H9 (cell line): ENCODE measurements around the gene KCNN3. TPM values are rescaled to one million over a fixed set of nuclear protein-coding genes. Genes with fewer than 3 reads are reported as not detected.
A peak's percentile ranks its signal among the peaks of the same experiment; 100 is the strongest.

Experiments
- DNase-seq: peaks from one replicate; pipeline ENCODE4 v3.0.0-alpha.2; 2017
- H2AFZ ChIP-seq: one replicate; pipeline ENCODE4 v1.6.1; 2013; ENCODE audit warnings: mild to moderate bottlenecking, low read length, control low read depth, moderate library complexity
- H2AK5ac ChIP-seq: 2 replicates; pipeline ENCODE4 v1.6.1; 2013; ENCODE audit warnings: low read length, control low read depth, mixed read lengths; ENCODE audit not compliant: insufficient read length
- H2BK120ac ChIP-seq: one replicate; pipeline ENCODE4 v1.6.1; 2013; ENCODE audit warnings: low read depth, mild to moderate bottlenecking, low read length, control low read depth, inconsistent platforms; ENCODE audit not compliant: poor library complexity, severe bottlenecking
- H2BK12ac ChIP-seq: 2 replicates; pipeline ENCODE4 v1.6.1; 2013; ENCODE audit warnings: low read length, control low read depth, mixed read lengths, low read depth; ENCODE audit not compliant: insufficient read length
- H2BK15ac ChIP-seq: 2 replicates; pipeline ENCODE4 v1.6.1; 2013; ENCODE audit warnings: low read depth, low read length, control low read depth
- H2BK20ac ChIP-seq: one replicate; pipeline ENCODE4 v1.6.1; 2013; ENCODE audit warnings: low read depth, mild to moderate bottlenecking, low read length, control low read depth, inconsistent platforms; ENCODE audit not compliant: poor library complexity, severe bottlenecking
- H2BK5ac ChIP-seq: 2 replicates; pipeline ENCODE4 v1.6.1; 2013; ENCODE audit warnings: low read length, control low read depth, mixed read lengths; ENCODE audit not compliant: insufficient read length
- H3K14ac ChIP-seq: 2 replicates; pipeline ENCODE4 v1.6.1; 2013; ENCODE audit warnings: low read length, control low read depth; ENCODE audit not compliant: insufficient read depth
- H3K18ac ChIP-seq: 2 replicates; pipeline ENCODE4 v1.6.1; 2013; ENCODE audit warnings: low read depth, mild to moderate bottlenecking, mixed read lengths, low read length, control low read depth; ENCODE audit not compliant: insufficient read length
- H3K23ac ChIP-seq: 2 replicates; pipeline ENCODE4 v1.6.1; 2013; ENCODE audit warnings: low read length, control low read depth, mixed read lengths, low read depth; ENCODE audit not compliant: insufficient read length
- H3K23me2 ChIP-seq: 2 replicates; pipeline ENCODE4 v1.6.1; 2013; ENCODE audit warnings: low read depth, mild to moderate bottlenecking, mixed read lengths, low read length, control low read depth; ENCODE audit not compliant: insufficient read length, poor library complexity, severe bottlenecking
- H3K27ac ChIP-seq: 2 replicates; pipeline ENCODE4 v1.5.1; 2013; ENCODE audit warnings: low read length, control low read depth, mixed read lengths, low read depth; ENCODE audit not compliant: insufficient read length
- H3K27me3 ChIP-seq: 2 replicates; pipeline ENCODE4 v1.6.1; 2013; ENCODE audit warnings: low read length, control low read depth, inconsistent platforms; ENCODE audit not compliant: insufficient read depth
- H3K4ac ChIP-seq: 2 replicates; pipeline ENCODE4 v1.6.1; 2013; ENCODE audit warnings: low read depth, mild to moderate bottlenecking, control low read depth, inconsistent platforms, low read length, moderate library complexity
- H3K4me1 ChIP-seq: 2 replicates; pipeline ENCODE4 v1.6.1; 2013; ENCODE audit warnings: low read length, control low read depth, inconsistent platforms; ENCODE audit not compliant: insufficient read depth
- H3K4me2 ChIP-seq: 2 replicates; pipeline ENCODE4 v1.6.1; 2013; ENCODE audit warnings: low read length, control low read depth, mixed read lengths; ENCODE audit not compliant: insufficient read length, insufficient read depth
- H3K56ac ChIP-seq: 2 replicates; pipeline ENCODE4 v1.6.1; 2013; ENCODE audit warnings: low read depth, mild to moderate bottlenecking, mixed read lengths, low read length, control low read depth; ENCODE audit not compliant: insufficient read length
- H3K79me1 ChIP-seq: 2 replicates; pipeline ENCODE4 v1.6.1; 2013; ENCODE audit warnings: low read depth, mild to moderate bottlenecking, moderate library complexity, low read length, control low read depth, inconsistent platforms; ENCODE audit not compliant: insufficient read depth, poor library complexity, severe bottlenecking
- H3K79me2 ChIP-seq: 2 replicates; pipeline ENCODE4 v1.6.1; 2013; ENCODE audit warnings: low read length, control low read depth, inconsistent platforms; ENCODE audit not compliant: insufficient read depth
- H3K9ac ChIP-seq: 2 replicates; pipeline ENCODE4 v1.6.1; 2013; ENCODE audit warnings: low read length, control low read depth, mixed read lengths; ENCODE audit not compliant: insufficient read length; ENCODE audit errors: extremely low read depth
- H3K9me3 ChIP-seq: one replicate; pipeline ENCODE4 v1.6.1; 2013; ENCODE audit warnings: low read depth, low read length, inconsistent platforms; ENCODE audit not compliant: control insufficient read depth
- H3T11ph ChIP-seq: one replicate; pipeline ENCODE4 v1.6.1; 2013; ENCODE audit warnings: mild to moderate bottlenecking, low read length, control low read depth, inconsistent platforms
- H4K20me1 ChIP-seq: one replicate; pipeline ENCODE4 v1.6.1; 2013; ENCODE audit not compliant: control insufficient read depth, insufficient read length, insufficient read depth
- H4K5ac ChIP-seq: 2 replicates; pipeline ENCODE4 v1.6.1; 2013; ENCODE audit warnings: low read depth, mild to moderate bottlenecking, mixed read lengths, low read length, control low read depth; ENCODE audit not compliant: insufficient read length
- H4K8ac ChIP-seq: replicated peaks from 2 replicates; pipeline ENCODE4 v1.6.1; 2013; ENCODE audit warnings: low read length, control low read depth, mixed read lengths, low read depth; ENCODE audit not compliant: insufficient read length
- H4K91ac ChIP-seq: 2 replicates; pipeline ENCODE4 v1.6.1; 2013; ENCODE audit warnings: low read depth, mild to moderate bottlenecking, moderate library complexity, mixed read lengths, low read length, control low read depth; ENCODE audit not compliant: insufficient read length
- H3K27ac Mint-ChIP-seq, 3 experiments: 2 replicates in 2 of 3; 3 replicates in 1 of 3; pipeline ENCODE4 v1.8.0; 2020 to 2021; ENCODE audit warnings: mixed read lengths in 3 of 3, mild to moderate bottlenecking in 1 of 3, moderate library complexity in 1 of 3
- H3K27me3 Mint-ChIP-seq: 2 replicates; pipeline ENCODE4 v1.8.0; 2021; ENCODE audit warnings: low read depth, mild to moderate bottlenecking, moderate library complexity, mixed read lengths
- H3K36me3 Mint-ChIP-seq, 3 experiments: 2 replicates in 2 of 3; 3 replicates in 1 of 3; pipeline ENCODE4 v1.8.0; 2020 to 2021; ENCODE audit warnings: low read depth in 3 of 3, mixed read lengths in 3 of 3; ENCODE audit not compliant: insufficient read depth in 1 of 3
- H3K4me1 Mint-ChIP-seq, 2 experiments: 2 replicates each; pipeline ENCODE4 v1.8.0; 2020; ENCODE audit warnings: mixed read lengths in 2 of 2
- H3K4me3 Mint-ChIP-seq, 2 experiments: 2 replicates in 1 of 2; 3 replicates in 1 of 2; pipeline ENCODE4 v1.8.0; 2020 to 2021; ENCODE audit warnings: mild to moderate bottlenecking in 2 of 2, mixed read lengths in 2 of 2, moderate library complexity in 1 of 2
- H3K9me3 Mint-ChIP-seq, 2 experiments: 2 replicates in 1 of 2; 3 replicates in 1 of 2; pipeline ENCODE4 v1.8.0; 2020; ENCODE audit warnings: mild to moderate bottlenecking in 2 of 2, mixed read lengths in 2 of 2, moderate library complexity in 1 of 2
- WGBS: extraction: QIAGEN DNeasy Blood & Tissue Kit; methylation state at CpG from one replicate; pipeline ENCODE4 v1.1.7; 2013; ENCODE audit warnings: missing lambda C conversion rate, low lambda C conversion rate, mixed read lengths; ENCODE audit not compliant: insufficient read length; ENCODE audit errors: extremely low coverage; 5-methylcytosine and 5-hydroxymethylcytosine counted together
- long read RNA-seq: library from polyadenylated mRNA; unstranded; transcript quantifications from one replicate; pipeline ENCODE4 v2.0.0, GENCODE V29; 2020
- total RNA-seq: library from RNA; stranded (reverse); gene quantifications from 2 replicates; pipeline ENCODE4 v1.2.1, GENCODE V29; 2021
- TF ChIP-seq, protein P1 (sequence below): fragments of 200-600 bp; sonication (generic); conservative IDR thresholded peaks from 3 replicates; pipeline ENCODE4 v1.8.0; 2021; ENCODE audit warnings: antibody characterized with exemption, mild to moderate bottlenecking

Gene KCNN3
- total RNA-seq, result 0.83 TPM in 2 replicates
- long read RNA-seq, full-length matches to known transcripts, result 2 of 4 reads
- long read RNA-seq, partial matches to known transcripts, result 2 of 4 reads
- long read RNA-seq, other reads (novel, unspliced or antisense), result 0 of 4 reads

DNA sequence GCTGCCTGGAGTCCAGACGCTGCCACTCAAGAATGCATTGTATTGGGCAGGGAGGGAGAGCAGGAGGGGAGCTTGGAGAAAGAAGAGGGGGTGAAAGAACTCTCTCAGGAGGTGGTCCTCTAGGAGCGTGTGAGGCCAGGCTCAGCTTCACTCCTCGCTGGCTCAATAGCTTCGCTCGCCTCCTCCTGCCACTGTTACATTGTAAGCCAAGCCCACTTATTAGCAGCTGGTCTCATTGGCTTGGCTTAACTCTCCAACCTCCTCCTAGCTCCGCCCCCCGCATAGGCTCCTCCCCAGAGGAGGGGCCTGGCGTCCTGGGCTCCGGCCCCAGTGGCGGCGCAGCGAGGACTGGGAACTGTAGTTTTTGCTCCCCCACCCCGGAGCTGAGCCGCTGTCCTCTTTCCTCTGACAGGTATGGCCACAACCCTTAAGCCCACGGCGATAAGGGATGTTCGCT lies at the start of gene KCNN3:
Gene KCNN3 (minus strand): TSS at position 167 of the 457 bp plus-strand sequence. CDS start 317 bp downstream, outside the sequence.
- Histone ChIP-seq H3K27ac (no peak within 1 kb of the TSS), H3K79me2 (no peaks in the 10 kb centered on the region), H3K56ac (no peak within 1 kb of the TSS), H4K5ac (no peak within 1 kb of the TSS), H2BK12ac (no peak within 1 kb of the TSS), H4K91ac (no peak within 1 kb of the TSS), H3K18ac (peak within 1 kb of the TSS; percentile 32), H4K20me1 (no peaks in the 10 kb centered on the region), H3K9me3 (no peaks in the 10 kb centered on the region), H3K4ac (no peak within 1 kb of the TSS), H3K4me2 (peak within 1 kb of the TSS; percentile 54), H3K23me2 (peaks cover 8% of the 10 kb centered on the region), H2BK120ac (no peak within 1 kb of the TSS), H2BK20ac (no peak within 1 kb of the TSS), H3K9ac (no peak within 1 kb of the TSS), H3K79me1 (no peaks in the 10 kb centered on the region), H3K14ac (peak within 1 kb of the TSS; percentile 54; the same call in 1 of the 2 replicates), H2BK5ac (no peak within 1 kb of the TSS), H2AFZ (peak within 1 kb of the TSS; percentile 60), H4K8ac (no peak within 1 kb of the TSS), H3T11ph (no peak within 1 kb of the TSS), H3K23ac (no peak within 1 kb of the TSS), H3K27me3 (peaks cover 4% of the 10 kb centered on the region; the same call in 1 of the 2 replicates), H3K4me1 (peaks cover 4% of the 10 kb centered on the region), H2BK15ac (no peak within 1 kb of the TSS; the same call in 1 of the 2 replicates), H2AK5ac (no peak within 1 kb of the TSS)
- Mint-ChIP-seq H3K9me3 (no peaks in the 10 kb centered on the region; a peak in 1 of 5 replicates), H3K27ac (peak within 1 kb of the TSS in 2 of 3 experiments; percentile 44 to 80; a peak in 2 of 7 replicates), H3K36me3 (no peaks in the 10 kb centered on the region; a peak in 1 of 7 replicates), H3K27me3 (peaks cover 32% of the 10 kb centered on the region), H3K4me1 (peaks cover 41 to 55% of the 10 kb centered on the region in 2 experiments), H3K4me3 (peak within 1 kb of the TSS; percentile 53 to 88)
- TF ChIP-seq, protein P1, sequence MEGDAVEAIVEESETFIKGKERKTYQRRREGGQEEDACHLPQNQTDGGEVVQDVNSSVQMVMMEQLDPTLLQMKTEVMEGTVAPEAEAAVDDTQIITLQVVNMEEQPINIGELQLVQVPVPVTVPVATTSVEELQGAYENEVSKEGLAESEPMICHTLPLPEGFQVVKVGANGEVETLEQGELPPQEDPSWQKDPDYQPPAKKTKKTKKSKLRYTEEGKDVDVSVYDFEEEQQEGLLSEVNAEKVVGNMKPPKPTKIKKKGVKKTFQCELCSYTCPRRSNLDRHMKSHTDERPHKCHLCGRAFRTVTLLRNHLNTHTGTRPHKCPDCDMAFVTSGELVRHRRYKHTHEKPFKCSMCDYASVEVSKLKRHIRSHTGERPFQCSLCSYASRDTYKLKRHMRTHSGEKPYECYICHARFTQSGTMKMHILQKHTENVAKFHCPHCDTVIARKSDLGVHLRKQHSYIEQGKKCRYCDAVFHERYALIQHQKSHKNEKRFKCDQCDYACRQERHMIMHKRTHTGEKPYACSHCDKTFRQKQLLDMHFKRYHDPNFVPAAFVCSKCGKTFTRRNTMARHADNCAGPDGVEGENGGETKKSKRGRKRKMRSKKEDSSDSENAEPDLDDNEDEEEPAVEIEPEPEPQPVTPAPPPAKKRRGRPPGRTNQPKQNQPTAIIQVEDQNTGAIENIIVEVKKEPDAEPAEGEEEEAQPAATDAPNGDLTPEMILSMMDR, result no peak
- WGBS, result no CpG with 5 or more reads among the region's 17 CpGs
- DNase-seq, result peak; percentile 97
